ENCODE measurements around the gene COL8A2. TPM values are rescaled to one million over a fixed set of nuclear protein-coding genes. Genes with fewer than 3 reads are reported as not detected.
A peak's percentile ranks its signal among the peaks of the same experiment; 100 is the strongest.

The COL8A2 gene
- total RNA-seq, 1 experiment from 2014 or later, result 2.3 TPM

- no peak for TF ChIP-seq ATF6 (CRISPR knock-in tag; IDR thresholded peaks at IDR 0.05)
- TF ChIP-seq SOX15 (CRISPR knock-in tag; IDR thresholded peaks at IDR 0.05), result no peak
- TF ChIP-seq ZSCAN18 (CRISPR knock-in tag; IDR thresholded peaks at IDR 0.05), result no peak
- TF ChIP-seq MAX (CRISPR knock-in tag; IDR thresholded peaks at IDR 0.05), result no peak
- no peak for TF ChIP-seq ZBTB43 (CRISPR knock-in tag; IDR thresholded peaks at IDR 0.05)
- TF ChIP-seq MYBL2 (CRISPR knock-in tag; IDR thresholded peaks at IDR 0.05), result no peak
- TF ChIP-seq ZNF317 (CRISPR knock-in tag; IDR thresholded peaks at IDR 0.05; ENCODE audit: borderline replicate concordance, low read depth), result no peak
- TF ChIP-seq ZNF281 (CRISPR knock-in tag; IDR thresholded peaks at IDR 0.05), result no peak
- no peak for TF ChIP-seq ZNF425 (CRISPR knock-in tag; conservative IDR thresholded peaks at IDR 0.05)
- TF ChIP-seq SP1 (CRISPR knock-in tag; conservative IDR thresholded peaks at IDR 0.05), result no peak
- no peak for TF ChIP-seq RORB (CRISPR knock-in tag; IDR thresholded peaks at IDR 0.05)
Measured at GRCh38 chr1:36099681-36100341, 25.2 kb downstream of the COL8A2 start (continued).

- Mint-ChIP-seq H3K4me1 (peaks cover 16% of the 10 kb centered on the region), H3K27ac (no peak overlapping the region), H3K4me3 (no peak overlapping the region), H3K9me3 (no peaks in the 10 kb centered on the region), H3K36me3 (peaks cover 4% of the 10 kb centered on the region; the same call in 1 of the 2 replicates), H3K27me3 (ENCODE audit: low read depth) (no peaks in the 10 kb centered on the region)
- ChIA-PET POLR2A (no interaction called here), CTCF (interaction anchor here (0.9 to 6.2 kb wide), 3 partner anchors 29 to 50 kb away, joined by 3 to 89 read pairs (median 13); partner anchors contain the start of gene TRAPPC3)
- TF ChIP-seq ZNF671 (CRISPR knock-in tag; IDR thresholded peaks at IDR 0.05), result no peak
- 0 out of 2 replicates have a peak, but pooled peaks have one; percentile 3 for TF ChIP-seq HMGXB4 (CRISPR knock-in tag; IDR thresholded peaks at IDR 0.05)
- ATAC-seq (no peak), DNase-seq (ENCODE audit: low spot score) (no peak)
Measured at GRCh38 chr1:36098650-36099365, 26.2 kb downstream of the COL8A2 start.
